Stimulated activated naive CD4-positive, alpha-beta T cell (primary cell): ENCODE data around the gene FBXW4.

Source experiments
- DNase-seq, 6 experiments: peaks; one replicate each; lab custom pipeline; 2025; lab: John Stamatoyannopoulos, UW

The FBXW4 gene

DNA sequence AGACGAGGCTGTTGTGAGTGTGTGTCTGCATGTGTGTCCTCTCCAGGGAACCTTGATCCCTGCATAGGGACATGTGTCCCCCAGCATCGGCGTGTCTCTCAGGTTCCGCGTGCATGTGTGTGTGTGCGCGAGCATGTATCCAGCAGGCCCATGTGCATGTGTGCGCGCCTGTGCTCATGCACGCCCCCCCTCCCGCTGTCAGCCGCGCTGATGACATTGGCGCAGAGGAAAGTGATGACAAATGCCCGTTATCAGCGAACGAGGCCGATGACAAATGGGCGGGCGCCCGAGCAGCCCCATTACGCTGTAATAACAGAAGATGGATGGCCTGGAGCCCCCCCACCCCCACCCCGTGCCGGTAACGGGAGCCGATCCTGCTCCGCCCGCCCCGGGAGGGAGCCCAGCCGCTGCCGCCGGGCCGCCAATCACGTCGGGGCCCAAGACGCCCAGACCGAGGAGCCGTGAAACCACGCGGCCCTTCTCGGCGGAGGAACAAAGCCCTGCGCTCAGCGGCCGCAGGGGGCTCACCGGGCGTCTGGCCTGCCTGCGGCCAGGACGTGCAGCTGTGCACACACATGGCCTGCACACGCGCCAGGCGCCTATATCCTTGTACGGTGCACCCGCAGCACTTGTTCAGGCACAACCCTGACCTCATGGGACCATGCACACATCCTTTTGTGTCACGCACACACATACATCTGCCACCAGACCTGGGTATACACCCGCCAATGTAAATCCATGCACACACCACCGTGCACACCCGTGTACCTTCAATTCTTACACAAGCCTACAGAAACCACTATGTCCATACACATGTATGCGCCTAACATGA is 128.4 kb downstream of the FBXW4 start:
- DNase-seq: no peak

DNA sequence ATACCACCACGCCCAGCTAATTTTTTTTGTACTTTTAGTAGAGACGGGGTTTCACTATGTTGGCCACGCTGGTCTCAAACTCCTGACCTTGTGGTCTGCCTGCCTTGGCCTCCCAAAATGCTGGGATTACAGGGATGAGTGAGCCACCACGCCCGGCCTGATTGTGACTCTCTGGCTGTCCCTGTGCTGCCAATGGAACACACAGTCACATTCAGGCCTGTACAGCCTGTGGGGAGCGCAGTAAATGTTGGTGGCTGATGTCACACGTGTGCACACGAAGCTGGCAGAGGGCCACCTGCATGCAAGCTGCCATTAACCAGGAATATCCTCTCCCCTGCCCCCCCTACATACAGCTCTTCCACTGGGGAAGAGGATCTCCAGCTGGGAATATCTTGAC is 129.0 kb downstream of the FBXW4 start:
- DNase-seq: no peak

DNA sequence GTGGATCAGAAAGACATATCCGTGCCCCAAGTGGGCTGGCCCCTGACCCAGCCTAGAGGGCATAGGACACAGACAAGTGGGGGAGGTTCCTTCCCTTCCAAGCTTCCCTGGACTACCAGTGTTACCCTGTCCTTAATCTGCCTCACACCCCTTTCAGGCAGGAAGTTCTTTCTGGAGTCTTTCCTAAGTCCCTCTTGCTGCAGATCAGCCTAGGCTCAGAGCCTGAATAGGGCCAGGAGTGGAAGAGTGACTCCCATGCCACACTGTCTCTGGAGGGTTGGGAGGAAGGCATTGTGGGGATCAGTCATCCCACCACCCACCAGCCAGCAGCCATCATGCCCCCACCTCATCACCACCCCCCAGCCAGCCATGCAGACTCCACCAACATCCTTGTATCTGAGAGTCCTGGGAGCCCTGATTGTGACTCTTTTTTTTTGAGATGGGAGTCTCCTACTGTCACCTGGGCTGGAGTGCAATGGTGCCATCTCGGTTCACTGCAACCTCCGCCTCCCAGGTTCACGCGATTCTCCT is 129.5 kb downstream of the FBXW4 start:
- DNase-seq: no peak

DNA sequence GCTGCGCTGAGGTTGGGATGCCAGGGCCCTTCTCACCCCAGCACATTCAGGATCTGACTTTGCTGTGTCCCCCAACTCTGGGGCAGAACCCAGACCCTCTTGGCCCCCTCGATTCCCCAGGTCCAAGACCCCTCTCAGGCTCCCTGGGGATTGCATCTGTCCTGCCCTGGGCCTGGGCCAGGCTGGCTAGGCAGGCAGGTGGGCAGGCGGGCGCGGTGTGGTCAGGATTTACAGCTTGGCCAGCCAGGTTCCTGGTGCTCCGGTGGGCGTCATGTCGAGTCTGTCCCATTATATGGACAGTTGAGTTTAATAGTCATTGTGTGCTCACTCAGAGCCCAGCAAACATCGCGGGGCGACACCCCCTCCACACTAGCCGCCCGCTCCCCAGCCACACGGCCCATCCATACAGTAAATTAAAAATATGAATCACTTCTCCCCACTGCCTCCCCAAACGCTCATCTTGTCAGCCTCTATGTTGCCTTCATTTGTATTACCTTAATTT is 130.4 kb downstream of the FBXW4 start:
- DNase-seq: no peak

DNA sequence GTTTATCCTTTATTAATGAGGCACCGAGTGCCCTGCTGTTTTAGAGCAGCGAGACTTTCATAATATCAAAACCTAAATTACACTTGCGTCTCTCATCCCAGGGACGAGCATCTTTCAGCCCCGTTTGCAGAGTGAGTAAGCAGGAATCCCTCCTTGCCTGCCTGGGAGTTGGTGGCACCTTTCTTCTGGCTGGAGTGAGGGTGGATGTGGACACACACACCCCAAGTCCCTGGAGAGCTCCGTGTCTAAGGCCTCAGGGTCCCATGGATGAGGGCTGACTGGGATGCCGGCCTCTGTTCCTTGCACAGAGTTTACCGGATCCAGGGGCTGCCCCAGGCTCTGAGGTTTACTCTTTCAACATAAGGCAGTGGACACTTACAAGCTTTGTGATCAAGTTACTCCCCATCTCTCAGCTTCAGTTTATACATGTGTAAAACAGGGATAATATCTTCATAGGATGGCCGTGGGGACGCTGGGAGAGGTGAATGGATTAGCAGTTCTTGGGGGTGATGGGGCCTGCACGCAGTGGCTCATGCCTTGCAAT is 131.4 kb downstream of the FBXW4 start:
- no peak for DNase-seq

DNA sequence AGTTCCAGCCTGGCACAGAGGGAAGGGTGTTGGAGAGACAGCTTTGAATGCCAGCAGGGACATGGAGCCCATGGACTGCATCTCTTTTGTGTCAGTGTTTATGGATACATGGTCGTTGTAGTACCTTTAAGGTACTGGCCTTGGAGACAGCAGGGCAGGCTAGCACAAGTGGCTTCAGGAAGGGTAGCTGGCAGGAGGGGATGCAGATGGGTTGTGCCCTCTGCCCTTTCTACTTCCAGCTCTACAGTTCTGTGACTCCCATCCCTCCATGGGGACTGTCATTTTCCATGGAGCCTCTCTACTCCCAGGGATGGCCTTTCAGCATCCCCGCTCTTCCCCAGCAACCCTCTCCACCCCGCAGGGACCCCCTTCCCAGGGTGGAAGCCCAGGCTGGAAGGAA is 132.0 kb downstream of the FBXW4 start:
- DNase-seq: no peak

DNA sequence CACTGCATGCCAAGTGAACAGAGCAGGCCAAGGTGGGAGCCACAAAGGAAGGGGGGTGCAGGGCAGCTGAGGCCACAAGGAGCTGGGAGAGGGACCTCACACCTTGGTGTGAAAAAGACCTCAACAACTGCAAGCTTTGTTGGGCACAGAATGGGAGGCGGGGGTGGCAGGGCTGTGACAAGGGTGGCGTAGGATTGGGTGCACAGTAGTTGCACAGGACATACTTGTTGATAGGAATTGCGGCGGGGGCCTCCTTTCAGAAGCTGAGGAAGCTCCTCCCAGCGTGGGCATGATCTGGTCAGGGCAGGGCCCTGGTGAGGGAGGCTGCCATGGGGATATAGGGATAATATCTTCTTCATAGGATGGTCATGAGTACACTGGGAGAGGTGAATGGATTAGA is 132.7 kb downstream of the FBXW4 start:
- DNase-seq: no peak

DNA sequence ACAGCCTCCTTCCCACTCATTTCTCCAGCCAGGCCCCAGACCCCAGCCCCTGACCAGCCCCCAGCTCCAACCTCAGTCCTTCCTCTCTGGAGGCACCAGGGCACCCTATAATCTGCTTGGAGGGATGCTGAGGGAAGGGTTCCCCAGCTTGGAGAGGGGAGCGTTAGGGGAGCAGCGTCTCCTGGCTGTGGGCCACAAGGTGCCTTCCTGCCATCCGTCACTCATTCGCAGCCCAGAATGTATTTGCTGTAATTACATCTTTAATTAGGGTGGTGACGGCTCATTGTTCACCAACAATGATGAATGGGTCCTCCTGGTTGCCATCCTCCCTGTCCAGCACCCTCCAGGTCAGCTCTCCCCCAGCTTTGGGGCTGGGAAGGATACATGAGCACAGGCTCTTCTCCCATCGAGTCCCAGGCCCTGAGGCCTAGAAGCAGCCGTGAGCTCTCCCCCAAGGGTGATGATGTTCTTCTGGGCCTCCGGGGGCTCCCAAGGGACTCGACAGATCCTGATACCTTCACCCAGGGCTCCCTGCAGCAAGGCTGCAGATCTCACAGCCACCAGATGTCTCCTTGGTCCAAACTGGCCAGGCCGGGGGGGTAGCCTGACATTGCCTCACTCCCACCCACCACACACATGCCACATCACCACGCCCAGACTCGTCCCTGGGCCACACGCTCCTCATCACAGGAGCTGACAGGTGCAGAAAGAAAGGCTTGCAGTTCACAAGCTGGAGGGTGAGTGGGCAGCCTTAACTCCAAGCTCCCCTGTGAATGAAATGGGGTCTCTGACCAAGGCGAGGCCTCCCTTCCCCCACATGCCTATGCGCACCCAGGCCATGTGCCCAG is 133.7 kb downstream of the FBXW4 start:
- no peak for DNase-seq
